Activated CD4-positive, alpha-beta T cell treated with anti-CD3 and anti-CD28 coated beads, Interleukin-10, Interleukin-2, amounts not matched to agents 100 ng/mL and 50 ng/mL, durations not matched to agents 16 hours and 8 hours (primary cell): ENCODE data around the gene IL1RAP.
"Not testable (repeated sequence)": the region's sequence is repeated elsewhere in the genome, so short reads cannot be mapped to it uniquely, and the experiment has no call there.

Experiments used
- DNase-seq: peaks from one replicate; pipeline ENCODE4 v3.0.0-alpha.2; 2020

IL1RAP gene

DNA sequence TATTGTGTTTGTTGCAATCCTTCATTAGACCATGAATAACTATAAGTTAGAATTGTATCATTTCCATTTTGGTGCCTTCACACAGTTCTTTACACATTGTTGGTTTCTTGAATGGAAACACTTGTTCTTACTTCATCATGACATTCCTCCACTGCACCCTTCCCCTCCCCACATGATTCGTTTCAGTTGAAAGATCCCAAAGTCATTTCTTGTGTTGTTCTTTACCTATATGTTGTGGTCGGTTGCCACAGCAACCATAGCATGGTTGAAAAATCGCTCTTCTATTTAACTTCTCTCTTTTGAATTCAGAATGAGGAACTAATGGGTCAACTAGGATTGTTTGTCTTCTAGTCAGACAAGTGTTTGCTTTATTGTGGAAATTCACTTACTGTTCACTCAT lies 103.3 kb downstream of the IL1RAP start:
- DNase-seq: peak; percentile 77

DNA sequence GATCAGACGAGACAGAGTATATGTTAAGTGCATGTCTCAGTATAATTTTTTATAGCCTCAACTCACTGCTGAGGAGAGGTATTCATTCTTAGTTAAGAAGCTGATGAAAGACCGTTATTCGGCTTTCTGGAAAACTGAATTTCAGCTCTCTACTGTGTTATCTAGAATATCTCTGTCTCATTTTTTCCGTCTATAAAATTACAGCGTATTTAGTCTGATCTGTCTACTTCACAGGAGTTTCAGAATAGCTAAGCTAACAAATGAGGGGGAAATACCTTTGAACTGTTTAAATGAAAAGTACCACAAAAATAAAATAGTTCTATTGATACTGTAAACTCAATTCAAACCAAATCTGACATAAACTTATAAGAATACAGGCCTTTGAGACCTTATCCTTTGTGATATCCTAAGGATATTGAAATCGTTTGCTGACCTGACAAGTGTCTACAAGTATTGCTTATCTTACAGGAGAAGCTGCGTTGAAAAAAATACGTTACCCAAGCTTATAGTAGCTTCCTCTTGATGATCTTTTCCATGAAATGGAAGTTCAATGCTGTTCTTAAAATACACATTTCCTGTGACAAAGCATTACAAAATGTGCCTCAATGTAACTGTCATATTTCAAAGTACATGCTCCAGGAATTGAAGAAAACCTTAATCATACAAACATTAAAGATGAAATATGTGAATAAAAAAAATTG lies 104.6 kb downstream of the IL1RAP start:
- peak; percentile 83 for DNase-seq

GRCh38 chr3:190619353-190619752 lies 105.5 kb downstream of the IL1RAP start:
- no peak for DNase-seq

DNA sequence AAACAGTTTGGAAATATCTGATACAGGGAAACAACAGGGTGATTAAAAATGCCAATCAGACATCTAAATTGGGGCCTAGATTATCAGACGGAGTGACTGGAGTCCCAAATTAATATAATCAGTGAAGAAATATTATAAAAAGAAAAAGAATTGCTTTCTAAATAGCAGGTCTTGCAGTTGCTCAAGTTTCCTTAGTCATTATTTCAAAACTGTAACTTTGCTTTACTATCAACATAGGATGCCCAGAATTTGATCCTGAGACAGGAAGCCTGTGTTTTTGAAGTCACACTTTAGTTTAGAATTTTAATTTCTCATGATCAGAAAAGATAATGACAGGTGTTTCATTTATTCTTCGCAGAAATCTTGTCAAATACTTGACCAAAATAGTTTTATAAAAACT lies 105.9 kb downstream of the IL1RAP start:
- no peak for DNase-seq

GRCh38 chr3:190620886-190621608 lies 107.2 kb downstream of the IL1RAP start:
- no peak for DNase-seq

DNA sequence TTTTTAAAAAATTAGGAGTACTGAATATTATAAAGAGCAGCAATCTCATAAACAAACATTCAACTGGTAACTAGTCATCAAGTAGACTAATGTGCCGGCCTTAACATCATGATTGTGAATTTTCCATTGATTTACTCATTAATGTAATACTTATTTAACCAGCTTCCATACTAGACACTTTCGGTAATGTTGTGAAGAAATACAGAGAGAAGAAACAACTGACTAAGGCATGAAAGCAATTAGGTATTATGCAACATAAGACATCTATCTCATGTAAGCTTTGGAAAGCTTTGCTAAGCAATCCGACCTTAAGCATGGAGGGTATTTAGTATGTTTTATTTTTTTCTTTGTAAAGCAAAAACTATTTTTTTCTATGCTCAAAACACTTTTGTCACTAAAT lies 108.0 kb downstream of the IL1RAP start:
- DNase-seq: no peak

DNA sequence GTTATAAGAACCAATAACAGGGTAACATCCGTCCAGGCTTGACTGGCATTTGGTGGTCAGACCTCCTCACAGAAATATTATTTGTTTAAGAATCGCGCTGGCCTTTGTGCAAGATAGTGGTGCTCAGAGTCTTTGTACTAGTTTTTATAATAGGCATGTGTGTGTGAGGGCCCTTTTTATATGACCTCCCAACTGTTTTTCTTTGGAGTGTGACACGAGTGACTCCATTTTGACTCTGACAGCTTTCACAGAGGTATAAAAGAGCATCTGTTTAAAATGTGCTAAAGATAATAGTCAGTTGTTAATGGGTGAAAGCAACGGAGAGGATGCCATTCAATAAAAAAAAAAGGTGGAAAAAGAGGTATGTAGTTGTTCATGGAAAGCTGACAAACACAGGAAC lies 110.4 kb downstream of the IL1RAP start:
- DNase-seq: no peak

DNA sequence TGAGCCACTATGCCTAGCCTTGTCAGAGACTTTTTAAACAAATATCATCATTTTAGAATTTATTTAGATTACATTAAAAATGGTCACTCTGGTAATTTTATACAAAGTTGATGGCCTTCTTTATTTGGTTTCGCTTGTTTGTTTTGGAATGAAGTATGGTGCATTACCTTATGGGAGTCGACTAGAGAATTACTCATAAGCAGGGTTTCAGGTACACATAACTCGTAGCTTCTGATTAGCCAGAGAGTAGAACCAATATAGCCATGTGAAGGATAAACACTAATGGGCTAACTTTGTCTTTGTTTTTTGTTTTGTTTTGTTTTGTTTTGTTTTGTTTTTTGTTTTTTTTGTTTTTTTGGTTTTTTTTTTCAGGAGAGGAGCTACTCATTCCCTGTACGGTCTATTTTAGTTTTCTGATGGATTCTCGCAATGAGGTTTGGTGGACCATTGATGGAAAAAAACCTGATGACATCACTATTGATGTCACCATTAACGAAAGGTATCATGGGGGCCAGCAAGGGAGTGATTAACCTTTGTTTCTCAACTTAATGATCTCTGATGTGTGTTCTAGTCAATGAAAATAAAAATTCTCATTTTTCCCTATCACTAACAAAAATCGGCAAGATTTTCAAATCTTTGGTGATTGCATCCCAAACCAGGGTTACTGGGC lies 113.2 kb downstream of the IL1RAP start:
- DNase-seq: no peak

DNA sequence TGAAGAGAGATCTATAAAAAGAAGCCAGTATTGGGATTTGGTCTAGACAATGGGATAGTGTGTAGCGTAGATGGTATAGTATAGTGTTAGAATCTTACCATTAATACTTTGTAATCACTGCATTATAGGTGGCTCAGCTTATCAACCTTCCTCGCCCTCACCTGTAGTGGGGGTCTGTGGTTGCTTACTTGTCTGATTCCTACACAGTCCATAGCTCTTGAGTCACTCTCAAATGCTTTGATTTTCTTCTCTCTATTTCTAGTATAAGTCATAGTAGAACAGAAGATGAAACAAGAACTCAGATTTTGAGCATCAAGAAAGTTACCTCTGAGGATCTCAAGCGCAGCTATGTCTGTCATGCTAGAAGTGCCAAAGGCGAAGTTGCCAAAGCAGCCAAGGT lies 115.2 kb downstream of the IL1RAP start:
- DNase-seq: no peak

- DNase-seq: no peak
Observed at GRCh38 chr3:190631295-190631694, 117.4 kb downstream of the IL1RAP start.

DNA sequence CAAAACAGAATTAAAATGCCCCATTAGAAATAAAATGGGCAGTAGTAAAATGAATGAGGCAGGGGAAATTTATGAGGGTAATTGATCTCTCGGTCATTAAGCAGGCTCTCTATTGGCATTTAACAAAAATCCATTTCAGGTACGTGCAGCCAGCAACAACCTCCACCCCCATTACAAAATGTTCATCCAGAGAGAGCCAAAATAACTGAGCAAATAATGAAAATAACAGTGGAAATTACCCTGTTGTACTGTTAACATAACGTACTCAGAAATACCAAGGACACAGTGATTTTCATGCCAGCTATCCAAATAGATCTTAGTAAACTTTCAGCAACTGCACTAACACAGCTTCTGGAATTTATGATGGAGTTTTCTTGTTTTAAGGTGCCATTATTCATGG lies 127.7 kb downstream of the IL1RAP start:
- DNase-seq: no peak

- no peak for DNase-seq
Observed at GRCh38 chr3:190642016-190642415, 128.1 kb downstream of the IL1RAP start.

- DNase-seq: no peak
Observed at GRCh38 chr3:190644035-190644434, 130.2 kb downstream of the IL1RAP start.

GRCh38 chr3:190644766-190645165 lies 130.9 kb downstream of the IL1RAP start:
- DNase-seq: no peak

GRCh38 chr3:190645932-190646460 lies 132.1 kb downstream of the IL1RAP start:
- DNase-seq: no peak

GRCh38 chr3:190646996-190647395 lies 133.1 kb downstream of the IL1RAP start:
- DNase-seq: no peak

DNA sequence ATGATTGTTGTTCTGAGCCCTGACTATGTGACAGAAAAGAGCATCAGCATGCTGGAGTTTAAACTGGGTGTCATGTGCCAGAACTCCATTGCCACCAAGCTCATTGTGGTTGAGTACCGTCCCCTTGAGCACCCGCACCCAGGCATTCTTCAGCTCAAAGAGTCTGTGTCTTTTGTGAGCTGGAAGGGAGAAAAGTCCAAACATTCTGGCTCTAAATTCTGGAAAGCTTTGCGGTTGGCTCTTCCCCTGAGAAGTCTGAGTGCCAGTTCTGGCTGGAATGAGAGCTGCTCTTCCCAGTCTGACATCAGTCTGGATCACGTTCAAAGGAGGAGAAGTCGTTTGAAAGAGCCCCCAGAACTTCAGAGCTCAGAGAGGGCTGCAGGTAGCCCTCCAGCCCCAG lies 142.0 kb downstream of the IL1RAP start:
- no peak for DNase-seq

GRCh38 chr3:190658106-190658505 lies 144.2 kb downstream of the IL1RAP start:
- DNase-seq: no peak

DNA sequence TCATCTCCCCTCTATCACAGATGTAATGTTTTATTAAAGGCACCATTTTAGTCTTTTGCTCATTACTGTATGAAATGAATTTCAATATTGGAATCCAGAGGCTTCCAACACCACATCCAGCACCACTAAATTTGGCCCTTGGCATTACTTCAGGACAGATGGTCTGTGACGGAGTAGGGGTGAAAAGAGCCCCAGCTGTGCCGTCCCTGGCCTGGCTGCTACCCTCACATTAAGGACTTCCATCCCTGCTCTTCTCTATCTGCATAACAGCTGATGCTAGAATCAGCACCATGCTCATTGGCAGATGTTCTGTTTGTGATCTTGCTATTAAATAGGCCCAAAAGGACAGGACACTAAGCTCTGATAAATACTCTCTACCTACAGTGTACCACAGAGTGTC lies 152.9 kb downstream of the IL1RAP start:
- no peak for DNase-seq

DNA sequence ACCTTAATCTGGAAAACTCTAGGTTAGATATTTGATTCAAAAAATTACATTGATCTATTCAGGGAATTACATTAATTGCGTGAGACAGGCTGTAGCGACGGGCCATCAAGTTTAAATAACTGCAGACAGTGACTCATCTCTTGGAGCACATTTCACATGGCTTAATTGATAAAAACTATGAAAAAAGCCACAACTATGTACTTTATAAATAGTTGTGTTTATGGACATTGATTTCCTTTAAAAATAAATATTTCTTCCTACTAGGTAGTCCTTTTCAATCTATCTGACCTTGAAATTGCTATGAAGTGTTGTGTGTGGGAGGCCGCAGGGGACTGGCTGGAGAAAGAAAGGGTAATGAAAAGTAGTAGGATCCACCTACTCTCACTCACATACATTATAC lies 157.8 kb downstream of the IL1RAP start:
- no peak for DNase-seq

GRCh38 chr3:190673148-190673547 lies 159.3 kb downstream of the IL1RAP start:
- DNase-seq: no peak

GRCh38 chr3:190676481-190676880 lies 162.6 kb downstream of the IL1RAP start:
- no peak for DNase-seq

- DNase-seq: no peak
Observed at GRCh38 chr3:190677001-190677400, 163.1 kb downstream of the IL1RAP start.

DNA sequence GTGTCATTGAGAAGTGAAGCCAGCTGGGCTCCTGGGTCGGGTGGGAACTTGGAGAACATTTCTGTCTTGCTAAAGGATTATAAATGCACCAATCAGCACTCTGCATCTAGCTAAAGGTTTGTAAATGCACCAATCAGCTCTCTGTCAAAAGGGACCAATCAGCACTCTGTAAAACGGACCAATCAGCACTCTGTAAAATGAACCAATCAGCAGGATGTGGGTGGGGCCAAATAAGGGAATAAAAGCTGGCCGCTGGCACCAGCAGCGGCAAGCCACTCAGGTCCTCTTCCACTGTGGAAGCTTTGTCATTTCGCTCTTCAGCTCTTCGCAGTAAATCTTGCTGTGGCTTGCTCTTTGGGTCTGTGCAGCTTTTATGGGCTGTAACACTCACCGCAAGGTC lies 164.0 kb downstream of the IL1RAP start:
- DNase-seq: not testable (repeated sequence)
